ENCODE results near the gene PYGB.

- TF ChIP-seq CTCF (IDR thresholded peaks at IDR 0.05; ENCODE audit: low read depth, low read length) (no peak), POLR2A (IDR thresholded peaks at IDR 0.05; ENCODE audit: extremely low read depth, insufficient read length) (no peak)
Measured at GRCh38 chr20:25257130-25257529, 9.2 kb downstream of the PYGB start.
